Breast epithelium (tissue), 3 donors: Measurements from ENCODE around the gene JPT2.

Experiments
- CTCF ChIP-seq, 3 donors: fragments of 450-650 bp; IDR thresholded peaks; one replicate each; pipeline ENCODE4 v1.5.1; 2016 to 2017; ENCODE audit warnings: antibody characterized with exemption in 3 of 3, mild to moderate bottlenecking in 3 of 3, moderate library complexity in 3 of 3
- POLR2A ChIP-seq: fragments of 450-650 bp; IDR thresholded peaks from one replicate; pipeline ENCODE4 v1.6.1; 2016; ENCODE audit warnings: antibody characterized with exemption, mild to moderate bottlenecking, moderate library complexity
- POLR2AphosphoS5 ChIP-seq, 3 donors: sonication (generic); formaldehyde crosslinking; IDR thresholded peaks; one replicate each; pipeline ENCODE4 v1.6.1; 2017; ENCODE audit warnings: antibody characterized with exemption in 3 of 3

DNA sequence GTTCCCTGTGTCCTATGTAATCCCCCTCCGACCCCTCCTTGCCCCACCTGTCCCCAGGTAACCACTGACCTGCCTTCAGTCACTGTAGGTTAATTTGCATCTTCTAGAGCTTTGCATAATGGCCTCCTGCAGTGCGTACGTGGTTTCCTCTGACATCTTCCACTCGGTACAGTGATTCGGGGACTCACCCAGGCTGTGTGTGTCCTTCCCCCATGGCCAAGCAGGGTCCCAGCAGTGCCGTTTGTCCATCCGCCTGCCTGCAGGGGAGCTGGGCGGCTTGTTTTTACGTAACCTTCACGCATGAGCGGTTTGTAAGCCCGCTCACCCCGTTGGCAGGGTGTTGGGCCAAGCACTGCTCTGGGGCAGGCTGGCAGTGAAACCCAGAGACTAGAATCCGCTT is 35.9 kb downstream of the JPT2 start:
- TF ChIP-seq POLR2A: no peak
- no peak for TF ChIP-seq CTCF (IDR thresholded peaks at IDR 0.05)
- no peak for TF ChIP-seq POLR2AphosphoS5 (IDR thresholded peaks at IDR 0.05)
